ENCODE results near the gene LRRC74A. TPM values are rescaled to one million over a fixed set of nuclear protein-coding genes. Genes with fewer than 3 reads are reported as not detected.

Gene LRRC74A
- total and polyA plus RNA-seq, 11 donors: not detected

GRCh38 chr14:76863724-76864407, 37.7 kb downstream of the LRRC74A start:
- H3K27ac ChIP-seq: peak overlapping the region; percentile 43 to 92 (median 82)
- no peaks in the 10 kb centered on the region for H3K9me3 ChIP-seq
- DNase-seq (peak in 4 of 5 donors; percentile 78 to 84 (median 81)), ATAC-seq (peak; percentile 80 to 91 (median 84))
- H3K4me3 ChIP-seq: peak overlapping the region in 9 of 12 donors; percentile 20 to 56 (median 46)
- no peaks in the 10 kb centered on the region for H3K27me3 ChIP-seq
- 21 to 26% (median 22%) methylated on average over 14 to 15 of the region's 15 CpGs for WGBS, 4 donors
- intact Hi-C loops (cut with DNase I): loop anchor here in 3 of 10 donors (1.0 to 10.0 kb wide), 3 partner anchors 19 to 149 kb away; no protein-coding TSS in a partner anchor
- H3K4me1 ChIP-seq: peaks cover 9 to 53% (median 30%) of the 10 kb centered on the region in 12 donors
- H3K36me3 ChIP-seq: no peaks in the 10 kb centered on the region
- TF ChIP-seq CTCF (IDR thresholded peaks at IDR 0.05): no peak

- intact Hi-C loops (cut with DNase I): loop anchor here in 2 of 10 donors (10.0 kb wide), 1 partner anchor 152 kb away; no protein-coding TSS in a partner anchor
- WGBS, 4 donors: 57 to 67% (median 61%) methylated on average over 8 to 9 of the region's 9 CpGs
These were observed 40.2 kb downstream of the LRRC74A start for GRCh38 chr14:76866456-76866855.

GRCh38 chr14:76867516-76868453, 41.6 kb downstream of the LRRC74A start:
- DNase-seq (peak; percentile 54 to 84 (median 60)), ATAC-seq (peak in 3 of 4 donors; percentile 20 to 49 (median 29))
- WGBS, 4 donors: 61 to 74% (median 73%) methylated on average over 23 to 25 of the region's 25 CpGs
- Histone ChIP-seq H3K36me3 (no peaks in the 10 kb centered on the region), H3K27me3 (no peaks in the 10 kb centered on the region), H3K27ac (peak overlapping the region in 9 of 12 donors; percentile 37 to 70 (median 57)), H3K9me3 (no peaks in the 10 kb centered on the region), H3K4me3 (peak overlapping the region in 1 of 12 donors; percentile 17), H3K4me1 (peaks cover 9 to 44% (median 27%) of the 10 kb centered on the region in 12 donors)
- intact Hi-C loops (cut with DNase I): loop anchor here in 2 of 10 donors (10.0 kb wide), 1 partner anchor 153 kb away; no protein-coding TSS in a partner anchor
- TF ChIP-seq CTCF (IDR thresholded peaks at IDR 0.05) (no peak), POLR2A (IDR thresholded peaks at IDR 0.05) (no peak)

More at GRCh38 chr14:76866456-76866855, 40.2 kb downstream of the LRRC74A start:
- ATAC-seq: no peak
- DNase-seq: no peak
- no peaks in the 10 kb centered on the region for H3K9me3 ChIP-seq
- H3K4me3 ChIP-seq: no peak overlapping the region
- H3K36me3 ChIP-seq: no peaks in the 10 kb centered on the region
- TF ChIP-seq CTCF (IDR thresholded peaks at IDR 0.05) (no peak), POLR2A (IDR thresholded peaks at IDR 0.05) (no peak)
- peaks cover 9 to 50% (median 28%) of the 10 kb centered on the region in 12 donors for H3K4me1 ChIP-seq
- peak overlapping the region in 7 of 12 donors; percentile 10 to 87 (median 77) for H3K27ac ChIP-seq
- no peaks in the 10 kb centered on the region for H3K27me3 ChIP-seq

All from heart left ventricle (tissue), 16 donors.